Esophagus muscularis mucosa (tissue), 4 donors: ENCODE results near the gene NFKBIL1. TPM values are rescaled to one million over a fixed set of nuclear protein-coding genes. Genes with fewer than 3 reads are reported as not detected.

Experiments used
- DNase-seq: peaks from one replicate; pipeline ENCODE4 v3.0.0-alpha.2; 2017; ENCODE audit errors: extremely low spot score
- H3K27ac ChIP-seq, 4 donors: fragments of 200-600 bp; sonication (generic); replicated peaks in 1 of 4; 1 replicate in 3 of 4; 2 replicates in 1 of 4; pipeline ENCODE4 v1.5.1; 2016 to 2019; ENCODE audit warnings: mild to moderate bottlenecking in 1 of 4
- H3K27me3 ChIP-seq, 4 donors: fragments of 200-600 bp; sonication (generic); one replicate each; pipeline versions ENCODE4 v1.5.1 to v1.6.0; 2016 to 2019
- H3K36me3 ChIP-seq, 4 donors: fragments of 200-600 bp; sonication (generic); one replicate each; pipeline ENCODE4 v1.5.1; 2016 to 2019
- H3K4me1 ChIP-seq, 4 donors: fragments of 200-600 bp; sonication (generic); one replicate each; pipeline ENCODE4 v1.5.1; 2016 to 2019
- H3K4me3 ChIP-seq, 4 donors: fragments of 200-600 bp; sonication (generic); 1 replicate in 2 of 4; 2 replicates in 2 of 4; pipeline ENCODE4 v1.5.1; 2016 to 2019; ENCODE audit warnings: mild to moderate bottlenecking in 4 of 4, moderate library complexity in 1 of 4
- H3K9me3 ChIP-seq, 4 donors: fragments of 200-600 bp; sonication (generic); 1 replicate in 3 of 4; 2 replicates in 1 of 4; pipeline ENCODE4 v1.5.1; 2016 to 2019
- EP300 ChIP-seq: sonication (generic); formaldehyde crosslinking; IDR thresholded peaks from one replicate; pipeline ENCODE4 v1.6.1; 2017; ENCODE audit warnings: antibody characterized with exemption
- POLR2A ChIP-seq: fragments of 450-650 bp; IDR thresholded peaks from one replicate; pipeline ENCODE4 v1.6.1; 2017; ENCODE audit warnings: antibody characterized with exemption, moderate library complexity, mild to moderate bottlenecking, low read depth
- POLR2AphosphoS5 ChIP-seq, 2 donors: sonication (generic); formaldehyde crosslinking; IDR thresholded peaks; one replicate each; pipeline ENCODE4 v1.6.1; 2017; ENCODE audit warnings: antibody characterized with exemption in 2 of 2
- WGBS: methylation state at CpG from one replicate; pipeline ENCODE4 v1.1.5; 2018; 5-methylcytosine and 5-hydroxymethylcytosine counted together
- intact Hi-C: fragments of 100-400 bp; cut with DNase I; formaldehyde crosslinking; loops from one replicate; pipeline ENCODE4 v1.15.1; 2023
- small RNA-seq, 3 donors: library from RNA; depleted of rRNA; stranded (forward); fragments of <200 nt; gene quantifications; one replicate each; pipeline ENCODE3, GENCODE V24; 2016
- total RNA-seq, 4 donors: library from RNA; depleted of rRNA; stranded (reverse); fragments of >200 nt; gene quantifications; one replicate each; pipeline versions ENCODE4 v1.1.0 to v1.2.1, GENCODE V29; 2016
- TF ChIP-seq, protein P1 (sequence below), 3 experiments: fragments of 200-600 bp in 2 of 3; fragments of 450-650 bp in 1 of 3; sonication (generic) in 2 of 3; IDR thresholded peaks; one replicate each; pipeline ENCODE4 v1.5.1; 2017 to 2019; ENCODE audit warnings: antibody characterized with exemption in 3 of 3, mild to moderate bottlenecking in 2 of 3, moderate library complexity in 1 of 3

NFKBIL1 gene
- total RNA-seq, 4 donors from 2014 or later: 24.4 to 42.6 (median 29.6) TPM

DNA sequence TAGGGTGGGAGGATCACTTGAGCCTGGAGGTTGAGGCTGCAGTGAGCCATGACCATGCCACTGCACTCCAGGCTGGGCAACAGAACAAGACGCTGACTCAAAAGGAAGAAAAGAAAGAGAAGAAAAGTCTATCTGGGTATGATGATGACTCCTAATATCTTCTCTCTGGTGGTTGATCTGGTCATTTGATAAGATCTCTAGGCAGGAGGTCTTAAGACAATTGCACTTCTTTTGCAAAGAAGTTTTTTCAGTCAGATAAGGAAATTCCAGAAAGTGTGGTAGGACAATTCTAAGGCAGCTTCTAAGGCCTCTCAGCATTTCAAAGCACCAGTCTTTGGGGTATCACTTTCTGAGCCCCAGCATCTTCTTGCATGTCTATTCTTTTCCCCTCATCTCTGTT is 59.9 kb downstream of the NFKBIL1 start:
- 89% methylated on average over 1 of the region's 1 CpG for WGBS
- intact Hi-C loops: no loop called here
- no peak for TF ChIP-seq POLR2AphosphoS5 (IDR thresholded peaks at IDR 0.05)
- TF ChIP-seq EP300: no peak
- no peak for TF ChIP-seq POLR2A
- TF ChIP-seq, protein P1, sequence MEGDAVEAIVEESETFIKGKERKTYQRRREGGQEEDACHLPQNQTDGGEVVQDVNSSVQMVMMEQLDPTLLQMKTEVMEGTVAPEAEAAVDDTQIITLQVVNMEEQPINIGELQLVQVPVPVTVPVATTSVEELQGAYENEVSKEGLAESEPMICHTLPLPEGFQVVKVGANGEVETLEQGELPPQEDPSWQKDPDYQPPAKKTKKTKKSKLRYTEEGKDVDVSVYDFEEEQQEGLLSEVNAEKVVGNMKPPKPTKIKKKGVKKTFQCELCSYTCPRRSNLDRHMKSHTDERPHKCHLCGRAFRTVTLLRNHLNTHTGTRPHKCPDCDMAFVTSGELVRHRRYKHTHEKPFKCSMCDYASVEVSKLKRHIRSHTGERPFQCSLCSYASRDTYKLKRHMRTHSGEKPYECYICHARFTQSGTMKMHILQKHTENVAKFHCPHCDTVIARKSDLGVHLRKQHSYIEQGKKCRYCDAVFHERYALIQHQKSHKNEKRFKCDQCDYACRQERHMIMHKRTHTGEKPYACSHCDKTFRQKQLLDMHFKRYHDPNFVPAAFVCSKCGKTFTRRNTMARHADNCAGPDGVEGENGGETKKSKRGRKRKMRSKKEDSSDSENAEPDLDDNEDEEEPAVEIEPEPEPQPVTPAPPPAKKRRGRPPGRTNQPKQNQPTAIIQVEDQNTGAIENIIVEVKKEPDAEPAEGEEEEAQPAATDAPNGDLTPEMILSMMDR (IDR thresholded peaks at IDR 0.05): no peak

More for the DNA sequence above, 59.9 kb downstream of the NFKBIL1 start:
- H3K36me3 ChIP-seq: no peaks in the 10 kb centered on the region
- H3K27me3 ChIP-seq: no peaks in the 10 kb centered on the region
- no peak overlapping the region for H3K27ac ChIP-seq
- no peaks in the 10 kb centered on the region for H3K9me3 ChIP-seq
- DNase-seq: no peak
- no peaks in the 10 kb centered on the region for H3K4me1 ChIP-seq
- H3K4me3 ChIP-seq: no peak overlapping the region

Small RNA genes lying within 50 kb of the gene (small RNA-seq; reads per million reads assigned to genes)
- gene AL663061.1: 0 reads per million in 3 donors
- gene SNORD117: 450 to 693 (median 466) reads per million in 3 donors
- gene SNORD84: 0 reads per million in 3 donors

Other genes with a start within 250 kb of the NFKBIL1 start
- 100 to 1,000 TPM; 336 to 628 (median 502) TPM for gene HLA-B, start 190.4 kb upstream of the NFKBIL1 start, total RNA-seq
- gene MICA, start 144.0 kb upstream of the NFKBIL1 start, total RNA-seq: 10 to 100 TPM; 18.9 to 35.4 (median 22.3) TPM
- gene MICB, start 49.5 kb upstream of the NFKBIL1 start, total RNA-seq: 1 to 10 TPM in 2 of 4 donors, under 1 TPM in 2; 0.46 to 2.9 (median 1.7) TPM
- gene MCCD1, start 18.6 kb upstream of the NFKBIL1 start, total RNA-seq: not detected
- gene DDX39B, start 5.6 kb upstream of the NFKBIL1 start, total RNA-seq: 100 to 1,000 TPM; 186 to 257 (median 213) TPM
- 1 to 10 TPM; 2.0 to 5.0 (median 2.2) TPM for gene ATP6V1G2, start 1.0 kb upstream of the NFKBIL1 start, total RNA-seq
- not detected for gene LTA, start 24.7 kb downstream of the NFKBIL1 start, total RNA-seq
- 1 to 10 TPM in 1 of 4 donors, under 1 TPM in 1, not detected in 2; 0.17 to 1.5 TPM for gene TNF, start 28.0 kb downstream of the NFKBIL1 start, total RNA-seq
- gene LTB, start 34.8 kb downstream of the NFKBIL1 start, total RNA-seq: 1 to 10 TPM in 1 of 4 donors, under 1 TPM in 1, not detected in 2; 0.57 to 1.5 TPM
- gene LST1, start 38.7 kb downstream of the NFKBIL1 start, total RNA-seq: 1 to 10 TPM; 1.9 to 9.3 (median 6.8) TPM
- not detected for gene NCR3, start 45.4 kb downstream of the NFKBIL1 start, total RNA-seq
- gene AIF1, start 67.6 kb downstream of the NFKBIL1 start, total RNA-seq: 10 to 100 TPM in 3 of 4 donors, 1 to 10 TPM in 1; 9.4 to 41.9 (median 14.4) TPM
- gene PRRC2A, start 73.1 kb downstream of the NFKBIL1 start, total RNA-seq: 100 to 1,000 TPM in 2 of 4 donors, 10 to 100 TPM in 2; 68.8 to 138 (median 89.2) TPM
- 100 to 1,000 TPM; 173 to 283 (median 217) TPM for gene BAG6, start 105.1 kb downstream of the NFKBIL1 start, total RNA-seq
- 1 to 10 TPM; 1.5 to 3.3 (median 2.0) TPM for gene APOM, start 108.3 kb downstream of the NFKBIL1 start, total RNA-seq
- gene C6orf47, start 113.2 kb downstream of the NFKBIL1 start, total RNA-seq: 10 to 100 TPM; 24.5 to 39.6 (median 34.0) TPM
- 10 to 100 TPM; 15.8 to 21.0 (median 19.4) TPM for gene GPANK1, start 117.4 kb downstream of the NFKBIL1 start, total RNA-seq
- 100 to 1,000 TPM; 132 to 188 (median 153) TPM for gene CSNK2B, start 118.5 kb downstream of the NFKBIL1 start, total RNA-seq
- gene LY6G5B, start 122.4 kb downstream of the NFKBIL1 start, total RNA-seq: 1 to 10 TPM; 2.9 to 4.0 (median 3.2) TPM
- gene LY6G5C, start 133.5 kb downstream of the NFKBIL1 start, total RNA-seq: 1 to 10 TPM in 2 of 4 donors, not detected in 2; 2.0 to 2.9 TPM
- 10 to 100 TPM; 44.9 to 57.9 (median 52.8) TPM for gene ABHD16A, start 155.7 kb downstream of the NFKBIL1 start, total RNA-seq
- gene LY6G6F, start 159.3 kb downstream of the NFKBIL1 start, total RNA-seq: not detected
- not detected for gene LY6G6D, start 167.7 kb downstream of the NFKBIL1 start, total RNA-seq
- not detected for gene LY6G6C, start 174.1 kb downstream of the NFKBIL1 start, total RNA-seq
- not detected for gene MPIG6B, start 175.8 kb downstream of the NFKBIL1 start, total RNA-seq
- 100 to 1,000 TPM in 2 of 4 donors, 10 to 100 TPM in 2; 78.1 to 119 (median 100) TPM for gene DDAH2, start 181.7 kb downstream of the NFKBIL1 start, total RNA-seq
- gene CLIC1, start 188.9 kb downstream of the NFKBIL1 start, total RNA-seq: 100 to 1,000 TPM; 208 to 379 (median 290) TPM
- 1 to 10 TPM; 4.0 to 6.4 (median 4.5) TPM for gene MSH5, start 192.4 kb downstream of the NFKBIL1 start, total RNA-seq
- gene SAPCD1, start 215.0 kb downstream of the NFKBIL1 start, total RNA-seq: under 1 TPM in 1 of 4 donors, not detected in 3; 0.83 TPM
- gene VWA7, start 229.7 kb downstream of the NFKBIL1 start, total RNA-seq: under 1 TPM in 3 of 4 donors, not detected in 1; 0.40 to 0.50 (median 0.45) TPM
- 10 to 100 TPM; 25.0 to 53.2 (median 34.8) TPM for gene VARS1, start 248.1 kb downstream of the NFKBIL1 start, total RNA-seq